ENCODE measurements around the gene C4orf50.

The C4orf50 gene

GRCh38 chr4:6017800-6018199, 431 bp downstream of the C4orf50 start:
- ATAC-seq = no peak
- TF ChIP-seq PATZ1 (CRISPR knock-in tag; IDR thresholded peaks at IDR 0.05; ENCODE audit: borderline replicate concordance) = no peak
- no peak for TF ChIP-seq ZNF8 (CRISPR knock-in tag; IDR thresholded peaks at IDR 0.05)
- TF ChIP-seq ISL1 (CRISPR knock-in tag; IDR thresholded peaks at IDR 0.05) = no peak
- no peak for TF ChIP-seq POU6F1 (CRISPR knock-in tag; IDR thresholded peaks at IDR 0.05; ENCODE audit: borderline replicate concordance, low read depth)
- TF ChIP-seq, protein P1, sequence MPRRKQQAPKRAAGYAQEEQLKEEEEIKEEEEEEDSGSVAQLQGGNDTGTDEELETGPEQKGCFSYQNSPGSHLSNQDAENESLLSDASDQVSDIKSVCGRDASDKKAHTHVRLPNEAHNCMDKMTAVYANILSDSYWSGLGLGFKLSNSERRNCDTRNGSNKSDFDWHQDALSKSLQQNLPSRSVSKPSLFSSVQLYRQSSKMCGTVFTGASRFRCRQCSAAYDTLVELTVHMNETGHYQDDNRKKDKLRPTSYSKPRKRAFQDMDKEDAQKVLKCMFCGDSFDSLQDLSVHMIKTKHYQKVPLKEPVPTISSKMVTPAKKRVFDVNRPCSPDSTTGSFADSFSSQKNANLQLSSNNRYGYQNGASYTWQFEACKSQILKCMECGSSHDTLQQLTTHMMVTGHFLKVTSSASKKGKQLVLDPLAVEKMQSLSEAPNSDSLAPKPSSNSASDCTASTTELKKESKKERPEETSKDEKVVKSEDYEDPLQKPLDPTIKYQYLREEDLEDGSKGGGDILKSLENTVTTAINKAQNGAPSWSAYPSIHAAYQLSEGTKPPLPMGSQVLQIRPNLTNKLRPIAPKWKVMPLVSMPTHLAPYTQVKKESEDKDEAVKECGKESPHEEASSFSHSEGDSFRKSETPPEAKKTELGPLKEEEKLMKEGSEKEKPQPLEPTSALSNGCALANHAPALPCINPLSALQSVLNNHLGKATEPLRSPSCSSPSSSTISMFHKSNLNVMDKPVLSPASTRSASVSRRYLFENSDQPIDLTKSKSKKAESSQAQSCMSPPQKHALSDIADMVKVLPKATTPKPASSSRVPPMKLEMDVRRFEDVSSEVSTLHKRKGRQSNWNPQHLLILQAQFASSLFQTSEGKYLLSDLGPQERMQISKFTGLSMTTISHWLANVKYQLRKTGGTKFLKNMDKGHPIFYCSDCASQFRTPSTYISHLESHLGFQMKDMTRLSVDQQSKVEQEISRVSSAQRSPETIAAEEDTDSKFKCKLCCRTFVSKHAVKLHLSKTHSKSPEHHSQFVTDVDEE (CRISPR knock-in tag; IDR thresholded peaks at IDR 0.05) = no peak

DNA sequence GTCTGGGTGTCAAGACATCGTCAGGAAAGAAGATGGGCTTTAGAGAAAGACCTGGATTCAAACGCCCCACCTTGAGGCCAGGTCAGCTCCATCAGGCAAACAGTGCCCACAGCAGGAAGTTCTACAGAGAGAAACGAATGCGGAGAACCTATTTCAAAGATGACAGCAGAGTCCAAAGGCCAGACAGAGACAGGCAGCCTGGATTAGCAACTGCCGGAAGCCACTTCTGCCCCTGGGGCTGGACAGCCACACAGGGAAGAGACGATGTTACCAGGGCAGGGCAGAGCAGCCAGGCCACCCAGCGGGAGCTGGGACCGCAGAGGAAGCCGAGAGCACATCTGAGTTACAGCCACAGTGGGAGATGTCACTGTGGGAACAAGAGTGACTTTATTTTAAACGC, 1.2 kb downstream of the C4orf50 start:
- ATAC-seq = no peak
- no peak for TF ChIP-seq ZFP30 (CRISPR knock-in tag; IDR thresholded peaks at IDR 0.05)
- no peak for TF ChIP-seq ZNF70 (CRISPR knock-in tag; IDR thresholded peaks at IDR 0.05)
- TF ChIP-seq ZC3H10 (CRISPR knock-in tag; IDR thresholded peaks at IDR 0.05) = no peak
- no peak for TF ChIP-seq ZNF8 (CRISPR knock-in tag; IDR thresholded peaks at IDR 0.05)
- TF ChIP-seq BACH2 (CRISPR knock-in tag; IDR thresholded peaks at IDR 0.05; ENCODE audit: borderline replicate concordance) = no peak

- no peak for TF ChIP-seq ZNF565 (CRISPR knock-in tag; conservative IDR thresholded peaks at IDR 0.05; ENCODE audit: low read depth)
- TF ChIP-seq, protein P2, sequence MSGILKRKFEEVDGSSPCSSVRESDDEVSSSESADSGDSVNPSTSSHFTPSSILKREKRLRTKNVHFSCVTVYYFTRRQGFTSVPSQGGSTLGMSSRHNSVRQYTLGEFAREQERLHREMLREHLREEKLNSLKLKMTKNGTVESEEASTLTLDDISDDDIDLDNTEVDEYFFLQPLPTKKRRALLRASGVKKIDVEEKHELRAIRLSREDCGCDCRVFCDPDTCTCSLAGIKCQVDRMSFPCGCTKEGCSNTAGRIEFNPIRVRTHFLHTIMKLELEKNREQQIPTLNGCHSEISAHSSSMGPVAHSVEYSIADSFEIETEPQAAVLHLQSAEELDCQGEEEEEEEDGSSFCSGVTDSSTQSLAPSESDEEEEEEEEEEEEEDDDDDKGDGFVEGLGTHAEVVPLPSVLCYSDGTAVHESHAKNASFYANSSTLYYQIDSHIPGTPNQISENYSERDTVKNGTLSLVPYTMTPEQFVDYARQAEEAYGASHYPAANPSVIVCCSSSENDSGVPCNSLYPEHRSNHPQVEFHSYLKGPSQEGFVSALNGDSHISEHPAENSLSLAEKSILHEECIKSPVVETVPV (CRISPR knock-in tag; IDR thresholded peaks at IDR 0.05) = no peak
- TF ChIP-seq ZNF8 (CRISPR knock-in tag; IDR thresholded peaks at IDR 0.05) = no peak
- TF ChIP-seq, protein P1 (CRISPR knock-in tag; IDR thresholded peaks at IDR 0.05) = no peak
- no peak for TF ChIP-seq OSR1 (CRISPR knock-in tag; IDR thresholded peaks at IDR 0.05)
- no peak for TF ChIP-seq ZFP3 (CRISPR knock-in tag; IDR thresholded peaks at IDR 0.05)
- no peak for TF ChIP-seq RARB (CRISPR knock-in tag; IDR thresholded peaks at IDR 0.05)
- TF ChIP-seq CSDC2 (CRISPR knock-in tag; IDR thresholded peaks at IDR 0.05) = no peak
- no peak for TF ChIP-seq BACH2 (CRISPR knock-in tag; IDR thresholded peaks at IDR 0.05; ENCODE audit: borderline replicate concordance)
- TF ChIP-seq POU6F1 (CRISPR knock-in tag; IDR thresholded peaks at IDR 0.05; ENCODE audit: borderline replicate concordance, low read depth) = no peak
- ATAC-seq = no peak
Measured at GRCh38 chr4:6013564-6013963, 4.7 kb downstream of the C4orf50 start.

Data from SK-N-SH treated with all-trans-retinoic acid at 6 μM for 48 hours (cell line).